Epithelial cell of esophagus (primary cell): ENCODE results near the gene FICD.

Experiments used
- DNase-seq: peaks from one replicate; pipeline ENCODE4 v3.0.0; 2010; ENCODE audit warnings: low read depth
- H3K4me3 ChIP-seq: 2 replicates; pipeline ENCODE4 v1.5.1; 2011; ENCODE audit warnings: mild to moderate bottlenecking, low read length, control low read depth
- CTCF ChIP-seq: IDR thresholded peaks from 2 replicates; pipeline ENCODE4 v1.5.1; 2011; ENCODE audit warnings: low read depth, mild to moderate bottlenecking, low read length, control low read depth, inconsistent platforms; ENCODE audit not compliant: insufficient read depth; ENCODE audit errors: missing control alignments

FICD gene

DNA sequence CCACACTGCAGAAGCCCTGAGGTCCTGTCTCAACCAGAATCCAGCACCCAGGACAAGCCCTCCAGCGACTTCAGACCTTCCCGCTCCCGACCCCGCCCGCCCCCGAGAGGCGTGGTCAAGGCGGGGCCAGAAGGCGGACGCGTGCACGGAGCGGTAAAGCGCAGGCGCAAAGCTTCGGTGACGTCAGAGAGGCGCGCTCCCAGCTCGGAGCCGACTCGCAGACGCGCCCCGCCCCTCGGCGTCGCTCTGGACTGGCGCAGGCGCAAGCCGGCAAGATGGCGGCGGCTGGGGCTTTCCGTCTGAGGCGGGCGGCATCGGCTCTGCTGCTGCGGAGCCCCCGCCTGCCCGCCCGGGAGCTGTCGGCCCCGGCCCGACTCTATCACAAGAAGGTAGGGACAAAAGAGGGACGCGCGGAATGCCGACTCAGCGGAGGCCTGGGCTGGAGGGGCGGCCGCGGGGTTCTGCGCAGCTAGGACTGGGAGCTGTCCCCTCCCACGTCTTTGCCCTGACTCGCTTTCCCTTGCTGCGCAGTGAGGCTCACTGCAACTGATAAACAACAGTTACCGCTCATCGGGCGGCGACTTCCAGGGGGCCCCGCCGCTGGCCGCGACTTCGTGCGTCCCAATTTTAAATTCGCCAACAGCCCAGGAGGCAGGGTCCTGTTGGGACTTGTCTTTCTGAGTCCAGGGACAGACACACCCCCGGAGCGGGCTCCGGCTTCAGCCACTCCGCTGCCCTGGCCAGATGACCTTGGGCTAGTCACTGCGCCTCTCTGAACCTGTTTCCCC, 47.5 kb downstream of the FICD start, which contains the start of gene ISCU:
TSS of gene ISCU (plus strand) at position 249 of the 788 bp plus-strand sequence. CDS start at position 276, 27 bp downstream.
- DNase-seq = peak; percentile 98
- H3K4me3 ChIP-seq = peak within 1 kb of the TSS; percentile 98
- TF ChIP-seq CTCF = no peak

- peak overlapping the region; percentile 94 for H3K4me3 ChIP-seq
- peak; percentile 95 for TF ChIP-seq CTCF
- DNase-seq = peak; percentile 87
Observed at GRCh38 chr12:108563136-108563803, 48.2 kb downstream of the FICD start.

DNA sequence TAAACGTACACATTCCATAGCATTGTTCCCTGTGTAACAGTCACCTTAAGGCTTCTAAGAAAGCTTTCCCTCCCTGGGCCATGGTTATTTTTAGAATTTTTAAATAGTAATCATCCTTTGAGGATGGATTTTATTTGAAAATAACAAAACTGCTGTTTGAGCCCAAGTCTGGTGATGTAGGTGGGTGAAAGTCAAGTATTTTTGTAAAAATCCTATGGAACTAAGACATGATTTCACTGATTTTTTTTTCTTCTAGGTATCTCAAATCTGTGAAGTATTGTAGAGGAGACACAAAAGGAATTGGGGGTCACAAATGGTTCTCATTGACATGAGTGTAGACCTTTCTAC, 48.7 kb downstream of the FICD start:
- DNase-seq = no peak
- H3K4me3 ChIP-seq = peak overlapping the region; percentile 94
- TF ChIP-seq CTCF = no peak

- no peak for TF ChIP-seq CTCF
- no peak for DNase-seq
- H3K4me3 ChIP-seq = no peak overlapping the region
Observed at GRCh38 chr12:108564724-108565123, 49.6 kb downstream of the FICD start.

DNA sequence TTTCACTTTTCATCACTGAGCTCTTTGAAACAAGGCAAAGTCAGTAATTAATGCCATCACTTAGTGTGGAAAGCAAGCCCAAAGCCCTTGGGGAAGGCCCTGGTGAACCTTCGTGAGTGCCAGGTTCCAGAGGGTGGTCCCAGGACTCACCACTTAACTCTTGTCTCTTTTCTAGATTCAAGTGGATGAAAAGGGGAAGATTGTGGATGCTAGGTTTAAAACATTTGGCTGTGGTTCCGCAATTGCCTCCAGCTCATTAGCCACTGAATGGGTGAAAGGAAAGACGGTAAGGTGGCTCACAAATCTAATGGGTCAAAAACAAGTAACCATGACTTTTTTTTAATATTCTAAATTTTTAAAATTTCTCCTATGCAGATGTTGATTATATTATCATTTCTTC, 50.1 kb downstream of the FICD start:
- no peak overlapping the region for H3K4me3 ChIP-seq
- DNase-seq = no peak
- no peak for TF ChIP-seq CTCF

DNA sequence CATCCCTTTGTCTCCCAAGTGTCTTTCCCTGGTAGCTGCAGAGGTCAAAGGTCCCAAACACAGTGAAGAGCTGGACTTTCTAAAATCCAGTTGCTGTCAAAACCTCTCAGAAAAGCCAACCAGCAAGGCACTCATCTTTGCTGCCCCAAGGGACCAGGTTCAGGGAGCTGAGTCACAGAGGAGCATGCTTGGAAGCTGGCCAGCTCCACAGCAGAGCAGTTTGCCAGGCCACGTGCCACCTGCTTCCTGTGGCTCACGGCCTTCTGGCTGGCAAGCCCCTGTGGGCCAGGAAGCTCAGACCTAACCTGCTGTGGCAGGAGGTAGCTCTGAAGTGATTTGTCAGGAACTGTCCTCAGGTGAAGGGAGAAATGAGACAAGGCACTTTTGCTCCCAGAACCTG, 50.9 kb downstream of the FICD start:
- no peak overlapping the region for H3K4me3 ChIP-seq
- no peak for TF ChIP-seq CTCF
- DNase-seq = peak; percentile 96
